SK-N-SH treated with all-trans-retinoic acid at 6 μM for 48 hours (cell line): ENCODE data around the gene MRPL52.

Experiments
- TOX ChIP-seq: fragments of 250-450 bp; sonication (Bioruptor Pico); IDR thresholded peaks from 2 replicates; pipeline ENCODE4 v1.8.0; 2021; ENCODE audit warnings: mild to moderate bottlenecking, moderate library complexity, borderline replicate concordance
- ZNF70 ChIP-seq: fragments of 450-650 bp; formaldehyde crosslinking; IDR thresholded peaks from 2 replicates; pipeline ENCODE4 v1.5.0; 2020; ENCODE audit warnings: mild to moderate bottlenecking, moderate library complexity

- TF ChIP-seq ZNF70 (CRISPR knock-in tag) (no peak), TOX (CRISPR knock-in tag) (no peak)
These were observed 45.5 kb downstream of the MRPL52 start for GRCh38 chr14:22875003-22875747.
